ENCODE results near the gene CALB2. TPM values are rescaled to one million over a fixed set of nuclear protein-coding genes. Genes with fewer than 3 reads are reported as not detected.

Gene CALB2
- total RNA-seq, 1 donor from 2014 or later = 1.6 TPM

- peak; percentile 23 to 50 for ATAC-seq
- no peak overlapping the region for H3K4me3 ChIP-seq
- H3K27ac ChIP-seq = no peak overlapping the region
- intact Hi-C loops (cut with DNase I) = no loop called here
- TF ChIP-seq CTCF (IDR thresholded peaks at IDR 0.05) = no peak
- no peak for DNase-seq
- H3K27me3 ChIP-seq (ENCODE audit: low read depth) = peaks cover 32% of the 10 kb centered on the region
- no peaks in the 10 kb centered on the region for H3K4me1 ChIP-seq
- H3K9me3 ChIP-seq = no peaks in the 10 kb centered on the region
- H3K36me3 ChIP-seq = no peaks in the 10 kb centered on the region
Observed at GRCh38 chr16:71426069-71426879, 67.8 kb downstream of the CALB2 start.

- intact Hi-C loops (cut with DNase I) = no loop called here
- ATAC-seq = no peak
- H3K4me3 ChIP-seq = no peak overlapping the region
- no peak for DNase-seq
- H3K9me3 ChIP-seq = no peaks in the 10 kb centered on the region
- H3K4me1 ChIP-seq = no peaks in the 10 kb centered on the region
- H3K36me3 ChIP-seq = no peaks in the 10 kb centered on the region
- no peak for TF ChIP-seq CTCF (IDR thresholded peaks at IDR 0.05)
- peaks cover 32% of the 10 kb centered on the region for H3K27me3 ChIP-seq (ENCODE audit: low read depth)
- no peak overlapping the region for H3K27ac ChIP-seq
Observed at GRCh38 chr16:71426880-71427615, 68.5 kb downstream of the CALB2 start.

GRCh38 chr16:71428385-71428784 is 69.9 kb downstream of the CALB2 start:
- no peaks in the 10 kb centered on the region for H3K36me3 ChIP-seq
- no peak for TF ChIP-seq CTCF (IDR thresholded peaks at IDR 0.05)
- H3K27me3 ChIP-seq (ENCODE audit: low read depth) = peaks cover 32% of the 10 kb centered on the region
- no peaks in the 10 kb centered on the region for H3K4me1 ChIP-seq
- no peaks in the 10 kb centered on the region for H3K9me3 ChIP-seq
- H3K4me3 ChIP-seq = no peak overlapping the region
- intact Hi-C loops (cut with DNase I) = no loop called here
- DNase-seq (no peak), ATAC-seq (no peak)
- H3K27ac ChIP-seq = no peak overlapping the region

- Histone ChIP-seq H3K4me1 (no peaks in the 10 kb centered on the region), H3K36me3 (no peaks in the 10 kb centered on the region), H3K4me3 (no peak overlapping the region), H3K27me3 (ENCODE audit: low read depth) (peaks cover 27% of the 10 kb centered on the region), H3K27ac (no peak overlapping the region), H3K9me3 (no peaks in the 10 kb centered on the region)
- no peak for TF ChIP-seq CTCF (IDR thresholded peaks at IDR 0.05)
- intact Hi-C loops (cut with DNase I) = no loop called here
- no peak for ATAC-seq
- DNase-seq = no peak
Observed at GRCh38 chr16:71428883-71429282, 70.4 kb downstream of the CALB2 start.

GRCh38 chr16:71429581-71429980 is 71.1 kb downstream of the CALB2 start:
- no peak overlapping the region for H3K27ac ChIP-seq
- intact Hi-C loops (cut with DNase I) = no loop called here
- H3K4me1 ChIP-seq = no peaks in the 10 kb centered on the region
- ATAC-seq (no peak), DNase-seq (no peak)
- TF ChIP-seq CTCF (IDR thresholded peaks at IDR 0.05) = no peak
- H3K36me3 ChIP-seq = no peaks in the 10 kb centered on the region
- no peaks in the 10 kb centered on the region for H3K9me3 ChIP-seq
- no peak overlapping the region for H3K4me3 ChIP-seq
- H3K27me3 ChIP-seq (ENCODE audit: low read depth) = peaks cover 21% of the 10 kb centered on the region

Measured in lower lobe of right lung (tissue), 2 donors.